Measurements from ENCODE around the gene SDK1.
"Not testable (repeated sequence)": the region's sequence is repeated elsewhere in the genome, so short reads cannot be mapped to it uniquely, and the experiment has no call there.

SDK1 gene

GRCh38 chr7:3683546-3684539 lies 382.8 kb downstream of the SDK1 start:
- no peak for DNase-seq

DNA sequence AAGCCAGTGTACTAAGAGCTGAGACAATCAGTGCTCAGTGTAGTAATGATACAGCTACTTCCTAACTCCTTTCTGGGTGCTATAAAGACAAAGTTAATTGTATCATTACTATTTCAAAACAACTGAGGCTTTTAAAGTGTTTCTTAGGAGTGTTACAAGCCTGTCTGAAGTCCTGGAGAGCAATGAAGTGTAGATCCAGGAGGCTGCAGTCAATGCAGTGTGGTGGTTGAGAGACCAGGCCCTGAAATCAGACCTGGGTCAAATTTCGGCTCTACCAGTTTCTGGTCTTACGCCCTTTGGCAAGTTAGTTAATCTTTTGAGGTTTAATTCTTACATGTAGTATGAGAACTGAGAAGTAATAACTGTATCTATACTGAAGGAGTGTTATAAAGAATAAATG lies 387.0 kb downstream of the SDK1 start:
- DNase-seq: no peak

GRCh38 chr7:3688842-3689241 lies 387.8 kb downstream of the SDK1 start:
- DNase-seq: no peak

- DNase-seq: no peak
Observed at GRCh38 chr7:3691478-3692158, 390.6 kb downstream of the SDK1 start.

DNA sequence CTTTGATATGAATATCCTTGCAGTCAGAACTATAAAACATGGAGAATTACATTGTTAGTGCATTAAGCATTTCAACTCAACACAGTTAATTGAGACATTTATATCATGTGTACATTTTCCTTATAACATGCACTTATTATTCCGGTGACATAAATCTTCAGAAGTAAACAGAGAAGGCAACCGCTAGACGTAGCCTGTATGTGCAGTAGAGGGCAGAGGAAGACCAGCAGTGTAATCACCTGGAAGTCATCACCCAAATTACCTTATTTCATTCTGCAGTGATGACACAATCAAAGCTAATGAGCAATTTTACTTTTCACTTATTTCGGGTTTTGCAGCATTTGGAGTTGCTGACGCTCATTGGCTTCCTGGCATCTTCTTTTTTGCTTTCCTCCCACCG lies 394.6 kb downstream of the SDK1 start:
- no peak for DNase-seq

DNA sequence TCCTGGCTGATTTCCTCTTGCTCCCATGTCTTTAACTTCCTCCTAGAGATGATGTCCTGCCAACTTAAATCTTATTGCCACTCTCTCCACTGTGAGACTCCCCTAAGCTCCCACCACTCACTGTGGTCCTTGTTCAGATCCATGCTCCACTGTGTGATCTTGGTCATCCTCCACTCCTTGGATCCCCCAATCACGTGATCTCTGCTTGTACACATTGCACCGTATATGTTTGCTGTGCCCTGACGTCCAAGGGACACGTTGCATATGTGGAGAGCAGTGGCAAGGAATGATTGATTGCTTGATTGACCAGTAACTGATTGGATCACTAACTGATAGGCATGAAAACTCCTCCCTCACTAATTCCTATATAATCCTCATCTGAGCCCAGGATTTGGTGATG lies 395.1 kb downstream of the SDK1 start:
- no peak for DNase-seq

DNA sequence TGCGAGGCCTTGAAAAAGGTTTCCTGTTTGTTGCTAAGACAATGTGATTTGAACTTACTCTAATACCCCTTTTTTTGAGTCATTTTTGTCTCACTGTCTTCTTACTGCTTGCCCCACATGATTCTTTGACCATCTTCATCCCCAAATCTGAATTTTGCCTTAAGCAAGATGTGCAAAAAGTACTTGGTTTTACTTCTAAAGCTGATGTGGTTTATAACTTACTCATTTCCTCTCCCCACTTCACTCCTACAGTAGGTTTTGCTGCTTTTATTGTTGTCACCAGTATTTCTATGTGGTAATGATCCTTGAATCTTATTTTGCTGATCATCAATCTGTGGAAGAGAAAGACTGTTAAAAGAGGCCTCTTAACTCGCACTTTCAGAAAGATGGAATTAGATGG lies 396.4 kb downstream of the SDK1 start:
- DNase-seq: no peak

GRCh38 chr7:3705258-3705657 lies 404.2 kb downstream of the SDK1 start:
- DNase-seq: no peak

DNA sequence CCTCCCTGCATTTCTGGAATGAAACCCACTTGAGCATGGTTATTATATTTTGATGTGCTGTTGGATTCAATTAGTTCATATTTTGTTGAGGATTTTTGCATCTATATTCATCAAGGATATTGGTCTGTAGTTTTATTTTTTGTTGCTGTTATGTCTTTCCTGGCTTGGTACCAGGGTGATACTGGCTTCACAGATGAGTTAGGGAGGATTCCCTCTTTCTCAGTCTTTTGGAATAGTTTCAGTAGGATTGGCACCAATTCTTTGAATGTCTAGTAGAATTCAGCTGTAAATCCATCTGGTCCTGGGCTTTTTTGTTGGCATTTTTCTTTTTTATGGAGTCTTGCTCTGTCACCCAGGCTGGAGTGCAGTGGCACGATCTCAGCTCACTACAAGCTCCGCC lies 405.0 kb downstream of the SDK1 start:
- DNase-seq: not testable (repeated sequence)

GRCh38 chr7:3710122-3710521 lies 409.1 kb downstream of the SDK1 start:
- DNase-seq: no peak

DNA sequence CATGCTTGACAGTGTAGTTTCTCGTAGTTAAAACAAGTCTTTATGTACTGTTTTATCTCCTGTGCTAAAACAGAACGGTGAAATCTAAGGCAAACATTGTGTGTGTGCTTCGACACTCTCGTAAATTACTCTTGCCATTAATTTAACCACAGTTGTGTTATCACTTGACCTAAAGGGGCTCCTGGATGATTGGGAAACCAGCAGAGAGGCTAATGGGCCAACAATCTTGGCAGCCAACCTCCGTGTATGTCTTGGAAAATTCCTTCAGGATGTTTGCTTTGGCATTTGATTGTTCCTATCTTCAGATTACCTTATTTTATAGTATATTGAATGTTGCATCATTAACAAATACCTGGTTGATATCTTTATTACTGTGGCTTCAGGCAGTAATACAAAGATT lies 409.5 kb downstream of the SDK1 start:
- DNase-seq: no peak

GRCh38 chr7:3712841-3713240 lies 411.8 kb downstream of the SDK1 start:
- DNase-seq: no peak

GRCh38 chr7:3721422-3721821 lies 420.4 kb downstream of the SDK1 start:
- no peak for DNase-seq

- no peak for DNase-seq
Observed at GRCh38 chr7:3722396-3722922, 421.4 kb downstream of the SDK1 start.

GRCh38 chr7:3725155-3726059 lies 424.4 kb downstream of the SDK1 start:
- DNase-seq: no peak

DNA sequence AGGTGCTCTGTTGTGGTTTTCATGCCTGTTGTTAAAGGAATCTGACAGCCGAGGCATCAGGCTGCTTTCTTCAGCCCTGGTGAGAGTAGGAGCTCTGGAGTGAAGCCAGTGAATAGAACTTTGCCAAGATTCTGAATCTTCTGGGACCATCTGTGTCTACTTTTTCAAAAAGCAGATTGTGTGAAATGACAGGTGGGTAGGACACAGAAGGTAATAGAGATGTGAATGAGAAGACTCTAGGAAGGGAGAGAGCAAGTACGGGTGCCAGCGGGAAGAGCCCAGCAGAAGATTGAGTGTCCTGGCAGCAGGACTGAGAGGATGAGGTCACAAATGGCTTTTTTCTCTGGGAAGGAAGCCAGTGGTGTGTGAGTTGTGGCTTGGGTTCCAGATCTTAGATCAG lies 429.2 kb downstream of the SDK1 start:
- no peak for DNase-seq

- no peak for DNase-seq
Observed at GRCh38 chr7:3732395-3733005, 431.4 kb downstream of the SDK1 start.

DNA sequence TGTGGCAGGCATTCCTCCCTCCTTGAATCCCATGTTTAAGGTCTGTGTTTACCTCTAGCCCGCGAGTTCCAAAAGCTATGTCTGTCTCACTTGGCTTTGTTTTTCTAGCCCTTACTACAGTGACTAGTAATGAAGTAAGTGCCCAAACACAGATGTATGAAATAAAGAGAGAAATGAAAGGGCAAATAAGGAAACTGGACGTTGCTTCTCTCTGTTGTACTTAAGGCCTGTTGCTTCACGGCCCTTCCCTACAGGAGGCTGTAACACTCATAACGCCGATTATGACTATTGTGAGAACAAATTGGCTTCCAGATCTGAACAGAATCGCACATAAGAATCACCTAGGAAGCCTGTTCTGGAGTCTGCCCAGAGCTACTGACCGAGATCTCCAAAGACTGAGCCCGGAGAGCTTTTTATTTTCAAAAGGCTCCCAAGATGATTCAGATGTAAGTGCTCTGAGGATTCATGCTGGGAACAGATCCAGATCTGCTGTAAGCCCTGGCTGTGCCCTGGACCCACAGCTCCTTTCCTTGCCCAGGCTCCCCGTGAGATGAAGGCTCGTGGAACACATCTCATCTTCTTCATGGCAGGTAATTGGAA lies 432.6 kb downstream of the SDK1 start:
- no peak for DNase-seq

- no peak for DNase-seq
Observed at GRCh38 chr7:3738964-3739363, 437.9 kb downstream of the SDK1 start.

DNA sequence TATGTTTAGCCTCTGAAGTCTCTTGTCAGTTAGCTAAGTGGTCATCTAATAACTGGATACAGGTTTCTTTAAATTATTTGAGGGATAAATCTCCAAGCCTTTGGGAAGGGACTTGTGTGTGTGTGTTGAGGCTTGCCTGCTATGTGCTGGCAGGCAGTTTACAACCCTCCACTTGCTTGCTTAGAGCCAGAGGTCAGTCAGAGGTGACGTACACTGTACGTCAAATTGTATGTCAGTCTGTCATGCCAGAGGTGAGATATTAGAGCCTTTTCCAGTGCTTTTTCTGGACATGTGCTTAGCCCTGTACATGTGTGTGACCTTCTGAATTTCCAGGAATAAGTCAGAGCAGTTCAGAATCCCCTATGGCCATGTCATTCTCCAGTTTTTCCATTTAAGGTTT lies 438.9 kb downstream of the SDK1 start:
- DNase-seq: no peak

DNA sequence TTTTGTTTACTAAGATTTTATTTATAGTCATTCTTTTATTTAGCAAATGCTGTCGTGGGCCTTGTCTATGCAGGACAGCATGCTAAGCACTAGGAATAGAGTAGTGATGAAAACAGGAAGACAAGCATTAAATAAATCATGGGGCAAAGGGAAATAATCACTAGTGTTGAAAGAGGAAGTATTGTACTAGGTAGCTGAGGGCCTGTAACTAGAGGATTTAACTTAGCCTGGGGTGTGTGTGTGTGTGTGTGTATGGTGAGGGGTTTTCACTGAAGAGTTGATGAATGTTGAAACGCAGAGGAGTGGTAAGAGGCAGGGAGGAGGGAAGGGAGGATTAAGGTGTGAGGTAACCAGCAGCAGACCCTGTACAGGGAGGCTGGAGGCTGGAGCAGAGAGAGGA lies 446.4 kb downstream of the SDK1 start:
- no peak for DNase-seq

DNA sequence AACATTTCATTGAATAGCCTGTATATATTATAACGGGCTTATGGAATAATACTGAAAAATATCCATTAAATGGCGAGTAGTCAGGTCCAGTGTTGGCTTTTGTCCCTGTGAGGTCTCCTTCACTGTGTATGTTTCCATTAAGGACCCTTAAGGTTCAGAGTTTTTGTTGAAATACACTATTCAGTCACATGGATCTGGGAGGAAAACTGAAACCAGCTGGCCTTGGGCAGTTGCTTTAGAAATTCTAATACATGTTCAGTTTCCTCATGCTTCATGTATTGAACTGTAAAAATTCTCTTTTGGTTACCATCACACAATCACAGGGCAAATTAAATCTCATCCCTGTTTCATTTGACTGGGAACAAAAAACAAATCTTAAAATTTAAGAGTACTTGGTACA lies 447.3 kb downstream of the SDK1 start:
- DNase-seq: no peak

Data from CD4-positive, alpha-beta T cell treated with Interleukin-17A for 1 hour (primary cell).